Measurements from ENCODE around the gene FBXW4.

- TF ChIP-seq CTCF (IDR thresholded peaks at IDR 0.05) (no peak), POLR2A (IDR thresholded peaks at IDR 0.05) (no peak), POLR2AphosphoS5 (IDR thresholded peaks at IDR 0.05) (peak in 1 of 3 donors; percentile 40), EP300 (IDR thresholded peaks at IDR 0.05) (no peak)
Measured at GRCh38 chr10:101694674-101695403, at the start of gene FBXW4.

Data from stomach (tissue), 4 donors.